Measurements from ENCODE around the gene FASN. TPM values are rescaled to one million over a fixed set of nuclear protein-coding genes. Genes with fewer than 3 reads are reported as not detected.

The FASN gene
- total and polyA plus RNA-seq, 2 of the 4 experiments (the other 2 are of a cell fraction), result 12.4 to 56.0 TPM

GRCh38 chr17:82061047-82061925, 36.8 kb downstream of the FASN start (continued):
- TF ChIP-seq FOS (IDR thresholded peaks at IDR 0.05; ENCODE audit: low read depth, low read length), result no peak
- no peak for TF ChIP-seq RAD21 (IDR thresholded peaks at IDR 0.05; ENCODE audit: low read length)
- TF ChIP-seq ELK1 (IDR thresholded peaks at IDR 0.05; ENCODE audit: borderline replicate concordance, low read depth, low read length), result no peak

GRCh38 chr17:82060614-82061013, 37.4 kb downstream of the FASN start:
- intact Hi-C loops (cut with micrococcal nuclease), result no loop called here
- ChIA-PET POLR2A (ENCODE audit: unreplicated experiment) (no interaction called here), CTCF (no interaction called here)
- Histone ChIP-seq H3K4me2 (ENCODE audit: low read depth, low read length) (no peak overlapping the region), H2AFZ (replicated peaks; ENCODE audit: low read length, poor library complexity) (no peak overlapping the region), H3K4me3 (ENCODE audit: insufficient read depth, low read depth, low read length) (no peak overlapping the region), H2BK20ac (ENCODE audit: low read depth, low read length) (no peak overlapping the region), H4K5ac (ENCODE audit: low read depth, low read length) (no peak overlapping the region), H3K27ac (ENCODE audit: insufficient read depth, low read length) (no peak overlapping the region), H3K36me3 (ENCODE audit: control insufficient read depth, insufficient read depth, low read length) (peaks cover 70% of the 10 kb centered on the region), H4K91ac (ENCODE audit: insufficient read depth, low read depth, low read length) (no peak overlapping the region), H2BK15ac (ENCODE audit: low read depth, low read length) (no peak overlapping the region), H3K9me1 (ENCODE audit: insufficient read depth, low read length) (no peaks in the 10 kb centered on the region), H3K23ac (ENCODE audit: low read depth, low read length) (no peak overlapping the region), H4K20me1 (ENCODE audit: insufficient read depth, low read length) (peaks cover 3% of the 10 kb centered on the region), H2BK5ac (ENCODE audit: low read depth, low read length, poor library complexity, severe bottlenecking) (no peak overlapping the region), H3K14ac (replicated peaks; ENCODE audit: low read depth, low read length) (no peak overlapping the region), H2AK5ac (ENCODE audit: low read depth, low read length) (no peak overlapping the region), H3K4me1 (ENCODE audit: control insufficient read depth, insufficient read depth, low read length) (peaks cover 6% of the 10 kb centered on the region), H3K4ac (ENCODE audit: low read depth, low read length) (no peak overlapping the region), H3K79me1 (ENCODE audit: low read depth in 1 of 2, low read length in 2 of 2) (peaks cover 5 to 30% of the 10 kb centered on the region in 2 experiments; a peak in 2 of 4 replicates), H3K18ac (ENCODE audit: low read depth, low read length) (no peak overlapping the region), H3K9me3 (ENCODE audit: control insufficient read depth, insufficient read depth, low read length) (no peaks in the 10 kb centered on the region), H3K27me3 (ENCODE audit: control insufficient read depth, insufficient read depth, low read length) (no peaks in the 10 kb centered on the region), H3K56ac (ENCODE audit: extremely low read depth, insufficient read depth, low read length) (no peak overlapping the region), H2BK120ac (ENCODE audit: low read depth, low read length) (no peak overlapping the region), H4K8ac (ENCODE audit: low read depth in 2 of 2, low read length in 2 of 2) (no peak overlapping the region), H3K9ac (ENCODE audit: low read depth, low read length) (no peak overlapping the region), H2AK9ac (replicated peaks; ENCODE audit: low read depth, low read length, poor library complexity) (no peak overlapping the region)
- no peak for TF ChIP-seq RAD21 (IDR thresholded peaks at IDR 0.05; ENCODE audit: low read length)
- no TSS peak for BruUV-seq (replicated peaks)
- 91% methylated on average over 8 of the region's 14 CpGs; no CpG with 5 or more reads in 1 of the 2 experiments for WGBS, 2 experiments (ENCODE audit: extremely low coverage in 2 of 2, insufficient read length in 1 of 2)
- in situ Hi-C loops (cut with MboI; ENCODE audit: low sequenced_read_pairs), result no loop called here
- DNase-seq, result no peak
- dilution Hi-C loops (cut with HindIII; ENCODE audit: low sequenced_read_pairs, unreplicated experiment), result no loop called here
- ATAC-seq (ENCODE audit: low read depth), result no peak
